Measurements from ENCODE around the gene CCNJ. TPM values are rescaled to one million over a fixed set of nuclear protein-coding genes. Genes with fewer than 3 reads are reported as not detected.
"Not testable (repeated sequence)": the region's sequence is repeated elsewhere in the genome, so short reads cannot be mapped to it uniquely, and the experiment has no call there.

The CCNJ gene
- 9.8 and 10.2 TPM in 2 replicates for total RNA-seq

- no peaks in the 10 kb centered on the region for H3K9me3 Mint-ChIP-seq
- H3K4me1 Mint-ChIP-seq: peaks cover 40% of the 10 kb centered on the region
- ChIA-PET POLR2A (interaction anchor here (0.5 to 2.4 kb wide), 10 partner anchors 12 to 1681 kb away, joined by 3 to 22 read pairs (median 4); partner anchors contain the start of genes ALDH18A1, TCTN3 and ZNF518A), CTCF (no interaction called here)
- peak within 1 kb of the TSS; percentile 80 for H3K27ac Mint-ChIP-seq
- ATAC-seq (ENCODE audit: low read depth) (peak; percentile 88), DNase-seq (peak; percentile 83)
- intact Hi-C loops (cut with micrococcal nuclease): loop anchor here (1.0 to 10.0 kb wide), 10 partner anchors 8 to 748 kb away; partner anchors contain the start of genes ALDH18A1, CC2D2B, PDLIM1 and SORBS1
- H3K4me3 Mint-ChIP-seq: peak within 1 kb of the TSS; percentile 93
- TF ChIP-seq, protein P1, sequence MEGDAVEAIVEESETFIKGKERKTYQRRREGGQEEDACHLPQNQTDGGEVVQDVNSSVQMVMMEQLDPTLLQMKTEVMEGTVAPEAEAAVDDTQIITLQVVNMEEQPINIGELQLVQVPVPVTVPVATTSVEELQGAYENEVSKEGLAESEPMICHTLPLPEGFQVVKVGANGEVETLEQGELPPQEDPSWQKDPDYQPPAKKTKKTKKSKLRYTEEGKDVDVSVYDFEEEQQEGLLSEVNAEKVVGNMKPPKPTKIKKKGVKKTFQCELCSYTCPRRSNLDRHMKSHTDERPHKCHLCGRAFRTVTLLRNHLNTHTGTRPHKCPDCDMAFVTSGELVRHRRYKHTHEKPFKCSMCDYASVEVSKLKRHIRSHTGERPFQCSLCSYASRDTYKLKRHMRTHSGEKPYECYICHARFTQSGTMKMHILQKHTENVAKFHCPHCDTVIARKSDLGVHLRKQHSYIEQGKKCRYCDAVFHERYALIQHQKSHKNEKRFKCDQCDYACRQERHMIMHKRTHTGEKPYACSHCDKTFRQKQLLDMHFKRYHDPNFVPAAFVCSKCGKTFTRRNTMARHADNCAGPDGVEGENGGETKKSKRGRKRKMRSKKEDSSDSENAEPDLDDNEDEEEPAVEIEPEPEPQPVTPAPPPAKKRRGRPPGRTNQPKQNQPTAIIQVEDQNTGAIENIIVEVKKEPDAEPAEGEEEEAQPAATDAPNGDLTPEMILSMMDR (IDR thresholded peaks at IDR 0.05): no peak
- H3K27me3 Mint-ChIP-seq: no peaks in the 10 kb centered on the region
- peaks cover 26% of the 10 kb centered on the region for H3K36me3 Mint-ChIP-seq (ENCODE audit: low read depth)
Observed at GRCh38 chr10:96043033-96043892, at the start of gene CCNJ. Gene CCNJ (plus strand): TSS chr10:96043583. CDS start chr10:96044394, 811 bp downstream.

DNA sequence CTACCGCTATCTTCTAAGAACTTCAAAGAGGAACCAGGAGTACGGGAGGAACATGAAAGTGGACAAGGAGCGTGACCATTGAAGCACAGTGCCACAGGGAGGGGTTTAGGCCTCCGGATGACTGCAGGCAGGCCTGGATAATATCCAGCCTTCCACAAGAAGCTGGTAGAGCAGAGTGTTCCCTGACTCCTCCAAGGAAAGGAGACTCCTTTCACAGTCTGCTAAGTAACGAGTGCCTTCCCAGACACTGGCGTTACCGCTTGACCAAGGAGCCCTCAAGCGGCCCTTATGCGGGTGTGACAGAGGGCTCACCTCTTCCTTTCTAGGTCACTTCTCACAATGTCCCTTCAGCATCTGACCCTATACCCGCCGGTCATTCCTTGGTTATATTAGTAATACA is 49.0 kb upstream of the CCNJ start:
- DNase-seq; H3K36me3 Mint-ChIP-seq (ENCODE audit: low read depth); H3K4me3 Mint-ChIP-seq; H3K27ac Mint-ChIP-seq; ATAC-seq (ENCODE audit: low read depth); intact Hi-C loops (cut with micrococcal nuclease); CTCF ChIA-PET; H3K4me1 Mint-ChIP-seq; H3K27me3 Mint-ChIP-seq; POLR2A ChIA-PET; H3K9me3 Mint-ChIP-seq: not testable (repeated sequence)

GRCh38 chr10:95998255-95998784 is 45.1 kb upstream of the CCNJ start:
- H3K9me3 Mint-ChIP-seq: no peaks in the 10 kb centered on the region
- no peak for ATAC-seq (ENCODE audit: low read depth)
- POLR2A ChIA-PET: no interaction called here

GRCh38 chr10:96013956-96014355 is 29.4 kb upstream of the CCNJ start:
- no peak for DNase-seq
- CTCF ChIA-PET: interaction anchor here (1.8 kb wide), 2 partner anchors 10 to 324 kb away, joined by 4 to 5 read pairs; no protein-coding TSS in a partner anchor
- H3K4me3 Mint-ChIP-seq: no peak overlapping the region
- POLR2A ChIA-PET: no interaction called here
- TF ChIP-seq, protein P1 (IDR thresholded peaks at IDR 0.05): no peak
- ATAC-seq (ENCODE audit: low read depth): no peak
- H3K27me3 Mint-ChIP-seq: no peaks in the 10 kb centered on the region
- intact Hi-C loops (cut with micrococcal nuclease): no loop called here
- H3K9me3 Mint-ChIP-seq: no peaks in the 10 kb centered on the region
- H3K27ac Mint-ChIP-seq: no peak overlapping the region
- H3K36me3 Mint-ChIP-seq (ENCODE audit: low read depth): no peaks in the 10 kb centered on the region
- no peaks in the 10 kb centered on the region for H3K4me1 Mint-ChIP-seq

More at GRCh38 chr10:95998255-95998784, 45.1 kb upstream of the CCNJ start:
- Mint-ChIP-seq H3K27ac (no peak overlapping the region), H3K27me3 (no peaks in the 10 kb centered on the region), H3K4me3 (no peak overlapping the region), H3K36me3 (ENCODE audit: low read depth) (no peaks in the 10 kb centered on the region), H3K4me1 (no peaks in the 10 kb centered on the region)
- intact Hi-C loops (cut with micrococcal nuclease): no loop called here
- CTCF ChIA-PET: no interaction called here
- DNase-seq: no peak
- TF ChIP-seq, protein P1 (IDR thresholded peaks at IDR 0.05): no peak

- ChIA-PET CTCF (interaction anchor here (1.6 to 1.8 kb wide), 3 partner anchors 10 to 324 kb away, joined by 4 to 5 read pairs (median 4); no protein-coding TSS in a partner anchor), POLR2A (interaction anchor here (0.6 kb wide), 1 partner anchor 10 kb away, joined by 5 read pairs; no protein-coding TSS in a partner anchor)
- TF ChIP-seq, protein P1 (IDR thresholded peaks at IDR 0.05): no peak
- no peaks in the 10 kb centered on the region for H3K4me1 Mint-ChIP-seq
- H3K27ac Mint-ChIP-seq: no peak overlapping the region
- no peaks in the 10 kb centered on the region for H3K9me3 Mint-ChIP-seq
- intact Hi-C loops (cut with micrococcal nuclease): loop anchor here (5.0 kb wide), 1 partner anchor 188 kb away; no protein-coding TSS in a partner anchor
- H3K36me3 Mint-ChIP-seq (ENCODE audit: low read depth): no peaks in the 10 kb centered on the region
- ATAC-seq (ENCODE audit: low read depth) (no peak), DNase-seq (no peak)
- no peak overlapping the region for H3K4me3 Mint-ChIP-seq
- H3K27me3 Mint-ChIP-seq: no peaks in the 10 kb centered on the region
Observed at GRCh38 chr10:96014473-96015102, 28.8 kb upstream of the CCNJ start.
